ENCODE results near the gene ZHX3.

The ZHX3 gene

DNA sequence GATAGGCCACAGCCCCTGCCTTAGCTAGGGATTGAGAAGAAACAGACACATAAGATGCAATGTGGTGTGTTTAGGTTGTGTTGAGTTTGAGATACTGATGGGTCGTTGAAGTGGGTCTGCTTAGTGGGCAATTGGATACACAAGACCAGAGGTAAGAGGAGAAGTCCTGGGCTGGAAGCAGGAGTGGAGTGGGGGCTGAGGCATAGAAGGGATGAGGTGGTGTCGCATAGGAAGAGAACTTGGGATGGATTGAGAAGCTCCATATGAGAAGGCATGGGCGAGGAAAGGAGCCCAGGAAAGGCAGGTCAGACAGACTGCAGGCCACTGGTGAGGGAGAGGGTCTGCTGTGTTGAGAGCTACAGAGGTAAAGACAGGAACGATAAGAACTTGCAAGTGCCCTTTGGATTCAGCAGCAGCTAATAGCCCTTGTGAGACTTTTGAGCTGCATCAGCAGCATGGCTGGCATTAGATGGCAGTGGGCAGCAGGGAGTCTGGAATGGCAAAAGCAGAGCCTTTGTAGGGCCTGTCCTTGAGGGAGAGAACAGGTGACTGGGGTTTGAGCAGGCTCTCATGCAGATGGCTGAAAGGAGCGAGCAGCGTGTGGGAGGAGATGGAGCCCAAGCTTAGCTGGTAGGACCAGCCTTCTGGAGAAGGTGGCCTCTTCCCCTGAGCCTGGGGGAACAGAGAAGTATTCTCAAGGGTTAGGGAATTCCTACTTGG lies 147.0 kb downstream of the ZHX3 start:
- H3K4me1 ChIP-seq (ENCODE audit: low read depth, poor library complexity, severe bottlenecking) = peaks cover 24% of the 10 kb centered on the region
- H3K27me3 ChIP-seq (ENCODE audit: insufficient read depth, low read depth) = no peaks in the 10 kb centered on the region
- TF ChIP-seq, protein P1, sequence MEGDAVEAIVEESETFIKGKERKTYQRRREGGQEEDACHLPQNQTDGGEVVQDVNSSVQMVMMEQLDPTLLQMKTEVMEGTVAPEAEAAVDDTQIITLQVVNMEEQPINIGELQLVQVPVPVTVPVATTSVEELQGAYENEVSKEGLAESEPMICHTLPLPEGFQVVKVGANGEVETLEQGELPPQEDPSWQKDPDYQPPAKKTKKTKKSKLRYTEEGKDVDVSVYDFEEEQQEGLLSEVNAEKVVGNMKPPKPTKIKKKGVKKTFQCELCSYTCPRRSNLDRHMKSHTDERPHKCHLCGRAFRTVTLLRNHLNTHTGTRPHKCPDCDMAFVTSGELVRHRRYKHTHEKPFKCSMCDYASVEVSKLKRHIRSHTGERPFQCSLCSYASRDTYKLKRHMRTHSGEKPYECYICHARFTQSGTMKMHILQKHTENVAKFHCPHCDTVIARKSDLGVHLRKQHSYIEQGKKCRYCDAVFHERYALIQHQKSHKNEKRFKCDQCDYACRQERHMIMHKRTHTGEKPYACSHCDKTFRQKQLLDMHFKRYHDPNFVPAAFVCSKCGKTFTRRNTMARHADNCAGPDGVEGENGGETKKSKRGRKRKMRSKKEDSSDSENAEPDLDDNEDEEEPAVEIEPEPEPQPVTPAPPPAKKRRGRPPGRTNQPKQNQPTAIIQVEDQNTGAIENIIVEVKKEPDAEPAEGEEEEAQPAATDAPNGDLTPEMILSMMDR (conservative IDR thresholded peaks at IDR 0.05; ENCODE audit: low read depth, low read length) = no peak
- no peaks in the 10 kb centered on the region for H4K20me1 ChIP-seq (ENCODE audit: insufficient read depth)
- H3K4me2 ChIP-seq = no peak overlapping the region
- H3K79me2 ChIP-seq (ENCODE audit: insufficient read depth, low read depth) = no peaks in the 10 kb centered on the region
- no peaks in the 10 kb centered on the region for H3K36me3 ChIP-seq (ENCODE audit: insufficient read depth)
- no peak overlapping the region for H2AFZ ChIP-seq (ENCODE audit: low read depth)
- H3K27ac ChIP-seq = no peak overlapping the region
- no peak overlapping the region for H3K4me3 ChIP-seq (IDR thresholded peaks at IDR 0.05; ENCODE audit: insufficient read depth, low read depth, low read length)
- no peak overlapping the region for H3K9ac ChIP-seq

DNA sequence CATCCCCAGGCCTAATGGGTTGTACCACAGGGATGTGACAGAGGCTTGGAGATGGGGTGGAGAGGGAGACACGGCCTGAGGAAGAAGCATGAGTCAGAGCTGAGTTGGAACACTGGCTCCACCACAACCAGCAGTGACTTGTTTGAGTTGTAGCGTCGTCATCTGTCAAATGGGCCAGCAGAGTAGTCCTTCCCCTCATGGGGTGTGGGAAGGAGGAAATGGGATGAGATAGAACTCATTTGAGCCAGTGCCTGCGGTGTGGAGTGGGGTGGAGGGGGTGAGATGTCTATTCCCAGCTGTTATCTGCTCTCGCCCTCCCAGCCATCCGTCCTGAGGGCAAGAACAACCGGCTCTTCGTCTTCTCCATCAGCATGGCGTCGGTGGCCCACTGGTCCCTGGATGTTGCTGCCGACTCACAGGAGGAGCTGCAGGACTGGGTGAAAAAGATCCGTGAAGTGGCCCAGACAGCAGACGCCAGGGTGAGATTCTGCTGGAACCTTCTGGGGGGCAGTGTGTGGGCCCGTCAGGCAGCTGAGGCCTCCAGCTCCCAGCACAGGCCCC lies 147.7 kb downstream of the ZHX3 start:
- no peaks in the 10 kb centered on the region for H3K36me3 ChIP-seq (ENCODE audit: insufficient read depth)

DNA sequence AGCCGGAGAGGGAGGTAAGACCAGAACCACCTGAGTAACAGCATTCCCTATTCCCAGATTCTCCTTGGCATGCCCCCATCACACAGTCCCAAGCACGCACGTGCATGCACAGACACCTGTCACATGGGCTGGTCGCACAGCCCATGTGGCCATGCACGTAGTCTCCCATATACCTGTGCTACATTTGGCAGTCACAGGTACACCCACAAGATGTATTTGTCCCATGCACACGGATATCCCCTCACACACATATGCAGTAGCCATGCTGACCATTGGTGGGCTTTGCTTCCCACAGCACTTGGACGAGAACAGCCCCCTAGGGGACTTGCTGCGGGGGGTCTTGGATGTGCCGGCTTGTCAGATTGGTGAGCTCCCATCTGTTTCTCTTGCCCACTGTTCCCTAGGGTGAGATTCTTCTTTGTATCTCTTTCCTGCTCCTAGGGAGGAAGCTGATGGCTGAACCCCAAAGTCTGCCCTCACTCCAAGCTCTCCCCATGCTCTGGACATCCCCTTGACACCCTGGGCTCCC lies 148.3 kb downstream of the ZHX3 start:
- Histone ChIP-seq H3K4me2 (no peak overlapping the region), H3K79me2 (ENCODE audit: insufficient read depth, low read depth) (no peaks in the 10 kb centered on the region), H3K27ac (no peak overlapping the region), H4K20me1 (ENCODE audit: insufficient read depth) (no peaks in the 10 kb centered on the region), H3K36me3 (ENCODE audit: insufficient read depth) (no peaks in the 10 kb centered on the region), H3K9ac (no peak overlapping the region), H3K4me3 (IDR thresholded peaks at IDR 0.05; ENCODE audit: insufficient read depth, low read depth, low read length) (no peak overlapping the region), H2AFZ (ENCODE audit: low read depth) (no peak overlapping the region), H3K27me3 (ENCODE audit: insufficient read depth, low read depth) (no peaks in the 10 kb centered on the region), H3K4me1 (ENCODE audit: low read depth, poor library complexity, severe bottlenecking) (peaks cover 24% of the 10 kb centered on the region)
- TF ChIP-seq, protein P1 (conservative IDR thresholded peaks at IDR 0.05; ENCODE audit: low read depth, low read length) = no peak

More for the DNA sequence above, 147.7 kb downstream of the ZHX3 start:
- Histone ChIP-seq H4K20me1 (ENCODE audit: insufficient read depth) (no peaks in the 10 kb centered on the region), H3K4me1 (ENCODE audit: low read depth, poor library complexity, severe bottlenecking) (peaks cover 24% of the 10 kb centered on the region), H3K27me3 (ENCODE audit: insufficient read depth, low read depth) (no peaks in the 10 kb centered on the region), H3K79me2 (ENCODE audit: insufficient read depth, low read depth) (no peaks in the 10 kb centered on the region), H3K4me2 (no peak overlapping the region), H3K4me3 (IDR thresholded peaks at IDR 0.05; ENCODE audit: insufficient read depth, low read depth, low read length) (no peak overlapping the region), H3K27ac (no peak overlapping the region), H3K9ac (no peak overlapping the region), H2AFZ (ENCODE audit: low read depth) (no peak overlapping the region)
- TF ChIP-seq, protein P1 (conservative IDR thresholded peaks at IDR 0.05; ENCODE audit: low read depth, low read length) = no peak

DNA sequence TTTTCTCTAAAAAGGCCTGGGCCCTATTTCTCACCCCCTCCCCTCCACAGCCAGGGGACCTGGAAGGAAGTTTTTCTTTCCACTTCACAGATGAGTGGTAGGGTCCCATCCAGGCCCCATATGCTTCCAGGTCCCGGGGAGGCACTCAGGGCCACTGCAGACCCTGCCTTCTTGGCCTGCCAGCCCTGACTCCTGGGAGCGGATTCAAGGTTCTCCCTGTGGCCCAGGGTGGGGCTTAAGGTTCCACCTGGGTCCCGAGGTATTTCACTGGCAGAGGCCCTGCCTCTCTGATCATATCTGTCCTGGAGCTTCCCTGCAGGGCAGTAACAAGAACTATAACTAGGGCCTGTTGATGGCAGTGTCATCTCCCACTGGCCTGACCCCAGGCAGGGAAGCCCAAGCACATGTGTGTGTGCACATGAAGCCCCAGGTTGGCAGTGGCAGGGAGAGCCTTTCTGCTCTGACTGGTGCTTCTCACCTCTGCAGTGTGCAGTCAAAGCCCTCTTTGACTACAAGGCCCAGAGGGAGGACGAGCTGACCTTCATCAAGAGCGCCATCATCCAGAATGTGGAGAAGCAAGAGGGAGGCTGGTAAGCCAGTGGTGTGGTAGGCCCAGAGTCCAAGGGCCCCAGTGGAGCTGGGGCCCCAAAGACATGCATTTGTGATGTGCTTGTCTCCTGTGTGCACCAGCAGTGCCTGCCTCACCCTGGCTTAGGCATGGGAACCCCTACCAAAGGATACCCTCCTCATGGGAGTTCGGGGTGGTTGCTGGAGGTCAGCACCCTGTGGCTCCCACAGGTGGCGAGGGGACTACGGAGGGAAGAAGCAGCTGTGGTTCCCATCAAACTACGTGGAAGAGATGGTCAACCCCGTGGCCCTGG lies 149.0 kb downstream of the ZHX3 start:
- Histone ChIP-seq H4K20me1 (ENCODE audit: insufficient read depth) (no peaks in the 10 kb centered on the region), H3K4me2 (no peak overlapping the region; the same call in 1 of the 2 replicates), H3K4me3 (IDR thresholded peaks at IDR 0.05; ENCODE audit: insufficient read depth, low read depth, low read length) (no peak overlapping the region), H3K27ac (no peak overlapping the region), H2AFZ (ENCODE audit: low read depth) (no peak overlapping the region), H3K9ac (no peak overlapping the region), H3K4me1 (ENCODE audit: low read depth, poor library complexity, severe bottlenecking) (peaks cover 24% of the 10 kb centered on the region), H3K79me2 (ENCODE audit: insufficient read depth, low read depth) (no peaks in the 10 kb centered on the region), H3K36me3 (ENCODE audit: insufficient read depth) (no peaks in the 10 kb centered on the region), H3K27me3 (ENCODE audit: insufficient read depth, low read depth) (no peaks in the 10 kb centered on the region)
- TF ChIP-seq, protein P1 (conservative IDR thresholded peaks at IDR 0.05; ENCODE audit: low read depth, low read length) = no peak
